ENCODE measurements around the gene AK9. TPM values are rescaled to one million over a fixed set of nuclear protein-coding genes. Genes with fewer than 3 reads are reported as not detected.

The AK9 gene
- total RNA-seq (2022; extraction: Qiagen RNA extraction; ENCODE audit: low read depth): 1.0 to 1.6 TPM (median 1.4 TPM) in 5 replicates

DNA sequence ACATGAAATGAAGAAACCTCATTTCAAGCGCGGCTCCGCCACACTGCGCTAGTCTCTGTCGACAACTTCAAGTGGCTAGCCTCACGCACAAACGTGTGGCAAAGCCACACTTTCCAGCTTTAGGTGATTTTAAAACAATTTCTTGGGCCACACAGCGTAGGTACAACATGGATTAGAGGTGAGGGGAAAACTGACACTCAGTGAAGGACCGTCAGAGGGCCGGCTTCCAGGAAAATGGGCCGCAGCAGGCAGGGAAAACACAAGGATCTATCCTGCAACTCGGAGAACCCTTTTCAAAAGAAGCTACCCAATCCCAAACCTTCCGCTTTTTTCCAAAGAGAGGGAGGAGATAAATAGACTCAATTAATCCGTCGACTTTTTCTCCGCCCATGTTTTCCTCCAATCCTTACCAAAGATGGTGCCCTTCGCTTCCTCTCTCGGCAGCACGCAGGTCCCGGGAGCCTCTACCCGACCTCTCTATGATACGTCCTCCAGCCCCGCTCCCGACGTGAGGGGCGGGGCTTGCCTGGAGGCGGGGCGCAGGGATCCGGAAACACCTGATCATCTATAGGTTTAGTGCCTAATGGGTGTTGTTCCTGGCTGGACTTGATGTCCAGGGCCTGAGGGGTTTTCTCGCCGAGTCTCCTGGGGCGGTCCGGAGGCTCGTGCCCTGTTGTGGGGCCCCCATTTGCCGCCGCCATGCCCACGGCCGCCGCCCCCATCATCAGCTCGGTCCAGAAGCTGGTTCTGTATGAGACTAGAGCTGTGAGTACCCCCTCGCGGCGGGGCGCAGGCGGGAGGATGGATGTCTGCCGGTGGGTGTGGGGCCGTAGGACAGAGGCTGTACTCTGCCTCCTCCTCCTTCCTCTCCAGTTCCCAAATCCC, at the start of gene AK9, which contains the start of gene FIG4:
Gene AK9, minus strand, starts transcription at position 466 of the 885 bp plus-strand sequence. CDS start 15,457 bp downstream, outside the sequence.
Gene FIG4, plus strand, starts transcription at position 560 of the 885 bp plus-strand sequence. Its CDS starts 140 bp downstream, at position 700.

DNA sequence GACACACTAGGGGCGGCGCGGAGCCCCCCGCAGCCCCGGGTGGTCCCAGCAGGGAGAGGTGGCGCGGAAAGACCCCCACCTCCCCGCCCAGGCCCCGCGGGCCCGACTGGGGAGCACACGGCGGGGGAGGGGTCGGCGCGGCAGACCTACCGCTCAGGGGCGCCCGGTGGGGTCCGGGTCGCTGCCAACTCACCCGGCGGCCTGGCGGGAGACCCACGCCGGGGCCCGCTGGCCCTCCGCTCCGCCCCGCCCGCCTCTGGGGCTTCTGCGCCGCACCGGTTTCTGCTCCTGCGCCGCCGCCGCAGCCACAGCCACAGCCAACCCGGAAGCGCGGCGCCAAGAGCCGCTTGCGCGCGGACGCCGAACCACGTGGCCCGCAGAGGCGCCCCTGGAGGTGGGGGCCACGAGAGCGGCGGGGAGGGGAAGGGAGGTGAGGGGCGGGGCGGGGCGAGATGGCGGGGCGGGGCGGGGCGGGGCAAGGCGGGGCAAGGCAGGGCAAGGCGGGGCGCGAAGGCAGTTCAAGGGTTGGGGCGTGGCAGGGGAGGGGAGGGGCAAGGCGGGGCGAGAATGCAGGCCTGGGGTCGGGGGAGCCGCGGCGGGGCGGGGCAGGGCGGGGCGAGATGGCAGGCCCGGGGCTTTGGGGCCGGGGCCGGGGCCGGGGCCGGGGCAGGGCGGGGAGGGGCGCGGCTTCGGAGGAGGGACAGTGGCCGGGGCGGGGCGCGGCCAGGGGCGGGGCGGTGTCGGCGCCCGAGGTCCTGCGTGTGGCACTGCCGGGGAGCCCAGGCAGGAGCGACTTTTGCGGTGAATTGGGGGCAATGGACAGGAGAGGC, 207.9 kb downstream of the AK9 start, which contains the start of gene ZBTB24:
Gene ZBTB24, minus strand, starts transcription at position 315 of the 830 bp plus-strand sequence. CDS start 1,193 bp downstream, outside the sequence.

DNA sequence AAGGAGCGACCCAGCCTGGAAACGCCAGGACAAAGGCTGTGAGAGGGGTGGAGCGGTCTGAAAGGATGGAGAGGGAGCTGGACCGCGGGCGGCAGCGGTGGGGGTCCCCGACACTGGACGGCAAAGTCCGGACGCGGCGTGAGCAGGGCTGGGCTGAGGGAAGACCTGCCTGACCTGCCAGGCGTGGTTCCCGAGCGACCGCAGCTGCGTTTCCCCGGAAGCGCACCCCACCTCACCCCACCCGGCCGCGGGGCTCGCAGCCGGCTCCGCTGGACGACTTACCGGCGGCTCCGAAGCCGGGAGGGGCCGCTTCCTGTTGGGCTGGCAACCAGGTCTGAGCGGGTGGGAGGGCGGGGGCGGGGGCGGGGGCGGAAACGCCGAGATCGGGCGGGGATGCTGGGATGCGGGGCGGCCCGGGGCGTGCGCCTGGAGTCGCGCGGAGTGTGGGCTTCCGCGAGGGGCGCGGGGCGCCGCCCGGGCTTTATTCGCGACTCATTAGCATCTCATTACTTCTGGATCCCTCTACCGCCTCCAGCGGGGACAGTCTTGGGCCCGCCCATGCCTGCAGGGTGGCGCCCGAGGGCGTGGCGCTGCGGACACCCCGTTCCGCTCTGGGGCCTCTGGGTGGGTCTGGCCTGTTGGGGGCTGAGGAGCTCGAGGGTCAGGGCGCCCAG, 235.4 kb downstream of the AK9 start, which contains the start of gene MICAL1:
Gene MICAL1, minus strand, starts transcription at position 336 of the 674 bp plus-strand sequence. CDS start 1,576 bp downstream, outside the sequence.

Other genes with a start within 250 kb of the AK9 start
- 9.9 to 15.6 TPM (median 11.4 TPM) in 5 replicates for gene MICAL1, start 235.4 kb downstream of the AK9 start, total RNA-seq (2022; extraction: Qiagen RNA extraction; ENCODE audit: low read depth)
- 3.8 to 4.6 TPM (median 4.2 TPM) in 5 replicates for gene ZBTB24, start 208.0 kb downstream of the AK9 start, total RNA-seq (2022; extraction: Qiagen RNA extraction; ENCODE audit: low read depth)
- gene FIG4, start 94 bp upstream of the AK9 start, total RNA-seq (2022; extraction: Qiagen RNA extraction; ENCODE audit: low read depth): 3.6 to 5.3 TPM (median 4.3 TPM) in 5 replicates

All from A549 treated with CpdA at 1 μM for 4 hours (cell line).